NCI-H2196 (cell line): ENCODE data around the gene ABCB9.

Experiments
- DNase-seq: peaks from one replicate; lab custom pipeline; 2025; ENCODE audit not compliant: unreplicated experiment; lab: John Stamatoyannopoulos, UW

The ABCB9 gene

GRCh38 chr12:122966743-122967550, 684 bp upstream of the ABCB9 start:
- no peak for DNase-seq

GRCh38 chr12:122965321-122965751, 927 bp downstream of the ABCB9 start:
- DNase-seq = no peak

- DNase-seq = no peak
Observed at GRCh38 chr12:122964439-122965257, 1.6 kb downstream of the ABCB9 start.

DNA sequence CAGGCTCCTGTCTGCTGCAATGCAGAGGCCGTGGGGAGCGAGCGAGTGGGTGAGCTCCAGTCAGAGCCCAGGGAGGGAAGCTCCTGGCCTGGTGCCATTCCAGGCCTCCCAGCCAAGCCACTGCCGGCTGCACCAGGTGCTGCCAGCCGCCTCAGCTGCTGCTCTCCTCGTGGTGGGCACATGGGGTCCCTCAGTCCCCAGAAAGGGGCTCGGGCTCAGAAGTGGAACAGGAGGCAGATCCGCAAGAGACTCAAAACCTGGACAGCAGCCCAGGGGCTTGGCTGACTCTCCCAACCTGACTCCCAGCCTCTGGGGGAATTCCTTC, 2.4 kb downstream of the ABCB9 start:
- DNase-seq = no peak

DNA sequence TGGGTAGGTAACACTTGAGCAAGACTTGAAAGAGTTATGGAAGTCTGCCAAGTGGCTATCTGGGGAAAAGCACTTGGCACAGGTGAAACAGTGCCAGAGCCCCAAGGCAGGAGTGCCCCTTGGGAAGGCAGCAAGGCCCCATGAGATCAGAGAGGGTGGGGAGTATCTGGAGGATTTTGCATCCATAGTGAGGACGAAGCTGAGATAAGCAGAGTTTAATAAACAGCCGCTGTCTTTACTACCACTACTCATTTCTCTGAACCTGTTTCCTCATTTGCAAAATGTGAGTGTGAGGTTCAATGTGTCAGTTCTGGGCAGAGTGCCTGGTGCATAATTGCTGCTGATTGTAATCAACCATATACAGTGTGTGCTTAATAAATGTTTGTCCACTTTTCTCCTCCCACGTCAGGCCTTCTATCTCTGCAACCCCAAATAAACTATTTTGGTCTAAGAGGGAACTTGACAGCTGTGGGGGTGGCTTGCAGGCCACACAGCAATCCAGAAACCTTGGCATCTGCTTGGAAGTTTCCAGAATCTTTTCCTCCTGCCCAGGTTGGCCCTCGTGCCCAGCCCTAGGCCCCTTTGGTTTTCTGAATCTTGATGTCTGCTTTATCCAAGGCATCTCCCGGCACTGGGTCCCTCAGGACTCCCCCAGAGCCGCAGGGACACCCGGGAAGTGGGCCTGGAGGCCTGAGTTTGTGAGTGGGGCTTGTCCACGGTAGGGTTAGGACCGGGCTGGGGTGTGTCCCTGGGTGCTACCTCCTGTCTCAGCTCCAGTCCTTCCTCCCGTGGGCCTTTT, 4.5 kb downstream of the ABCB9 start:
- peak; percentile 47 for DNase-seq

DNA sequence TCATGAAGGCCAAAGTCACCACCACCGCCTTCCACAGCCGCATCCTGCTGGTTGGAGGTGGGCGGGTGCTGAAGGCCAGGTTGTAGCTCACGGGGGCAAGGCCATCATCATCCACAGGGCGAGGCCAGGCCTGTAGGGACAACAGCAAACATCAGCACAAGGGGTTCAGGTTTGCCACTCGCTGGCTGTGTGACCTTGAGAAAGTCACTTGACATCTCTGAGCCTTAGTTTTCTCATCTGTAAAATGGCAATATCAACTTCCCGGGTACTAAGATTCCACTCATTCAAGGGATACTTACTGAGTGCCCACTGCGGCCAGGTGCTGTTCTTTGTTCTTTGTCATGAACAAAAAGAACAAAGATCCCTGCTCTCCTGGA, 6.1 kb downstream of the ABCB9 start:
- no peak for DNase-seq

GRCh38 chr12:122959566-122960192, 6.6 kb downstream of the ABCB9 start:
- no peak for DNase-seq

- DNase-seq = no peak
Observed at GRCh38 chr12:122958198-122958888, 7.9 kb downstream of the ABCB9 start.

DNA sequence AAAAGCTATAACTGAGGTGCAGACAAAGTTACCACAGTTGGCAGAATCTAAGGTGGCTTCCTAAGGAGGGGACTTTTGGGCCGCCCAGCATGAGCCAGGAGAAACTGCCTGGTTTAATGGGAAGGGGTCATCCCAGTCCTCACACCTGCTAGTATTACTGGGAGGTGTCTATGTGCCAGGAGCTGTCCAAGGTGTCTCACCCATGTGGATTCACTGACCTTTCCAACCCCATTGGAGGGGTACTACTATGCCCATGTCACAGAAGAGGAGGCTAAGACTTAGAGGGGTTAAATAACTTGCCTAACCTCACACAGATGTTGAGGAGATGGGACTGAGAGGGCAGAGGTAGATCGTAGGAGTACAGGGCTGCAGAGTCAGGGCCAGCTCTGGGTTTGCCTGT, 10.2 kb downstream of the ABCB9 start:
- no peak for DNase-seq

GRCh38 chr12:122955156-122955555, 11.1 kb downstream of the ABCB9 start:
- no peak for DNase-seq

GRCh38 chr12:122951979-122952892, 14.0 kb downstream of the ABCB9 start:
- DNase-seq = peak; percentile 69

DNA sequence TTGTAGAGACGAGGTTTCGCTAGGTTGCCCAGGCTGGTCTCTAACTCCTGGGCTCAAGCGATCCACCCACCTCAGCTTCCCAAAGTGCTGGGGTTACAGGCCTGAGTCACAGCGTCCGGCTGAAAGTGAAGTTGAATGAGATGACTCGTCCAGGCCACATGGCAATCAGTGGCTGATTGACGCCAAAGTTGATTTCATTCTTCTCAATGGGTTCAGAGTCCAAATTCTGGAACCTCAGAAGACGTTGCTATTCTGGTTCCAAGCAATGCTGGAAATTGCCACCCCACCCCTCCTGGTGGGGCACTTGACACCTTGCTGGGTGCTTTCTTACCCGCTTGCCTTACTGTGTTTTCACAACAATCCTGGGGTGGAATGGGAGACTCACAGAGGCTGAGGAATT, 14.9 kb downstream of the ABCB9 start:
- no peak for DNase-seq

- no peak for DNase-seq
Observed at GRCh38 chr12:122949816-122950675, 16.2 kb downstream of the ABCB9 start.

DNA sequence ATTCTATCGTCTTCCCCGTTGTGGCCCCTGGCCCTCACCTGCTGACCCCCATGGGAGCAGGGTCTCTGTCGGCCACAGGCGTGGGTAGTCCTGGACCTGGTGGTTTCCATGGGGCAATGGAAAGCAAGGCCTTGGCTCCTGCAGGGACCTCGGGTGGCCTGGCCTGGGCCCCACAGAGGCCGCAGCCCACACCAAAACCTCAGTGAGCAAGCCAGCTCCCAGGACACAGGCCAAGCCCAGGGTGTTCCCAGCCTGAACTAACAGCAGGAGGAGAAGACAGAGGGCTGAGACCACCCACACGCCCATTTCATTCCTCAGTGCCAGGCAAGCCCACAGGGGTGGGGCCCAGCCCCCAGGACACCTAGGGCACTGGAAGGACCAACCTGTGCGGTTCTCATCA, 16.9 kb downstream of the ABCB9 start:
- no peak for DNase-seq

DNA sequence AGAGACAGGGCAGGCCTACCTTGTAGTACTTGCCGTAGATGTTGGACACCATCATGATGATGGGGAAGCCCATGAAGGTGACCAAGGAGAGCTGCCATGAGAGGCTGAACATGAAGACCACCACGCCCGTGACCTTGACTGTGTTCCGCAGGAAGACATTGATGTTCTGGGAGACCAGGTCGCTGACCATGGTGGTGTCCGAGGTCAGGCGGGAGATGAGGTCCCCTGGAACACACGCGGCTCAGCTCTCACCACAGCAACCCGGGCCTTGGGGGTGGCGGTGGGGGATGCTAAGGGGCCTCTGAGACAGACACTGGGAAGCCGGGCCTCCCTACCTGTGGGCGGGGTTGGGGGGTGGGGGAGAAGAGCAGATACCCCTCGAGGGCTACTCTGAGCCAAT, 17.7 kb downstream of the ABCB9 start:
- DNase-seq = no peak

GRCh38 chr12:122947352-122947792, 18.9 kb downstream of the ABCB9 start:
- DNase-seq = no peak

DNA sequence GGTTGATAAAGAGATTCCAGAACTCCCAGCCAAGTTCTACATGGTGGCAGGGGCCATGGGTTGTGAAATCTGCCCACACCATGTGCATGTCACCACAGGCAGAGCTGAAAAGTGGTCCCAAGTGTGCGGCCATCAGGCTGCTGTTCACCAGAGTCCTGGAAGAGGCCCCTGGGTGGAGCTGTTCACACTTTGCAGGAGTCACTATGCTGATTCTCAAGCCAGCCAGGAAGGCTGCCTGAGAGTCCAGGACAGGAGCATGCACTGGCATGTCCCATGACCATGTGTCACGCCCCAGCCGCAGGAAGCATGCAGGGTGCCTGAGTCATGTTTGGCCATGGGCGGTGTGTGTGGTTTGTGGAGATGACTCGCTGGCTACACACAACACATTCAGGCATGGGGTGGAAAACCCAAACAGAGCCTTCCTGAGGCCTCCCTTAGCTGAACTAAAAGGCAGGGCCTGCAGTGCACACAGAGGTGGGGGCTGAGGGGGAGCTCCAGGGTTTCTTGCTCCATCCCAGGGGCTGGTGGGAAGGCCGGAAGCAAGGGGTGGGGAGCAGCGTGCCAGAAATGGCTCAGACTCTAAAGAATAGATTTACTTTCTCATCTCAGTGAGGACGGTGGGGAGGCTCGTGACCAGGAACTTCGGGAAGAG, 19.4 kb downstream of the ABCB9 start:
- DNase-seq = peak; percentile 27
